HG02798 (cell line): ENCODE data around the gene IL12RB1.
"Not testable (repeated sequence)": the region's sequence is repeated elsewhere in the genome, so short reads cannot be mapped to it uniquely, and the experiment has no call there.

ENCODE experiments used
- ATAC-seq: cut with Tn5 transposase; IDR thresholded peaks from one replicate; pipeline ENCODE4 v1.9.1; 2021; ENCODE audit warnings: mild to moderate bottlenecking; ENCODE audit not compliant: unreplicated experiment, poor library complexity

Gene IL12RB1

DNA sequence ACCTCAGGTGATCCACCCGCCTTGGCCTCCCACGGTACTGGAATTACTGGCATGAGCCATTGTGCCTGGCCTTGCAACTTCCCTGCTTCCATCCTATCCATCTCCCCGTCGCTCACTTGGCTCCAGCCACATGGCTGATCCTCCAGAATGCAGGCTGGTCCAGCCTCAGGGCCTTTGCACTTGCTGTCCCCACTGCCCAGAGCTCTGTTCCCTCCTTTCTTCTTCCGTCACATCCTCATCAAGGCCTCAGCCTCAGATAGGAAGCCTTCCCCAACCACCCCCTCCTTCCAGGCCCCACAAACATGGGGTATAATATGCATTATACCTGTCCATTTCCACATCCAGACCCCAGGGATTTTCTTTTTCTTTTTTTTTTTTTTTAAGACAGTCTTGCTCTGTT, 27.1 kb upstream of the IL12RB1 start:
- no peak for ATAC-seq

DNA sequence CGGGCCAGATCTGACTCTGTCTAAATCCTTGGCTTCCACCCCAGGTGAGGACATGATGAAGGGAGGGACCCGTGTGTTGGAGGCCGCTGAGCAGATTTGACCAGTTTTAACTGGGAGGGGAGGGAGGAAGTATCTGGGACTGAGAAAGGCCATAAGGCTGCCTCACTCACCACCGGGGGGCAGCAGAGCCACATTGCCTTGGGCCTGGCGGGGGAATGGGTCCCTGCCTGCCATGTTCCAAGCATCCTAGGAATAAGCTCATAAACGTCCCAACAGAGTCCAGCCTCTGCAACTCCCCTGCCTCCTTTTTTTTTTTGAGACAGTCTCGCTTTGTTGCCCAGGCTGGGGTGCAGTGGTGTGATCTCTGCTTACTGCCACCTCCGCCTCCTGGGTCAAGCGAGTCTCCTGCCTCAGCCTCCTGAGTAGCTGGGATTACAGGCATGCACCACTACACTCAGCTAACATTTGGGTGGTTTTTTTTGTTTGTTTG, 26.3 kb upstream of the IL12RB1 start:
- ATAC-seq, result no peak

DNA sequence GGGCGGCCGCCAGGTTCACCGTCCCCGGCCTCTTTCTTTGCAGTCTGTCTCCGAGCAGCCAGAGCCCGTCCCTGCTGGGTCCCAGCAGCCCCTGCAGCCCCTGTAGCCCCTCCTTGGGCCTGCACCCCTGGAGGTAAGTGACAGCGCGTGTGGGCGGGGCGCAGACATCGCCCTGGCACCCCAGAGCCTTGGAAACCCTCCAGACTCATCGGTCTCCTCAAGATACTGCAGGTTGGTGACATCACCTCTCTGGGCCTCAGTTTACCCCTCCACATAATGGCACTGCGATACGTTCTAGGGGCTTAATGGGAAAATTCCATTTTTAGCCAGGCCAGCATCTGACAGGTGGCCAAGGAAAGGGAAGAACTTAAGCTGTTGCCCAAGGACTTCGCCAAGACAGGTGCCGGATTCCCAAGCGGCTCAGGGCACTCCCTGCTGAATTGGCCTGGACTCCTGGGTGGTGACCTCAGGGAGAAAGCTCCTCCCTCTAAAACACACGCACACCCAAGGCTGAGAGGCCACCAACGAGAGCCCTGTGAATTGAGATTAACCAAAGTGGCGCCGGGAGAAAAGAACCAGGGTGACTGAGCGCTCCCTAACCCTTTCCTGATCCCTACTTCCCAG, 24.0 kb upstream of the IL12RB1 start:
- ATAC-seq, result no peak

DNA sequence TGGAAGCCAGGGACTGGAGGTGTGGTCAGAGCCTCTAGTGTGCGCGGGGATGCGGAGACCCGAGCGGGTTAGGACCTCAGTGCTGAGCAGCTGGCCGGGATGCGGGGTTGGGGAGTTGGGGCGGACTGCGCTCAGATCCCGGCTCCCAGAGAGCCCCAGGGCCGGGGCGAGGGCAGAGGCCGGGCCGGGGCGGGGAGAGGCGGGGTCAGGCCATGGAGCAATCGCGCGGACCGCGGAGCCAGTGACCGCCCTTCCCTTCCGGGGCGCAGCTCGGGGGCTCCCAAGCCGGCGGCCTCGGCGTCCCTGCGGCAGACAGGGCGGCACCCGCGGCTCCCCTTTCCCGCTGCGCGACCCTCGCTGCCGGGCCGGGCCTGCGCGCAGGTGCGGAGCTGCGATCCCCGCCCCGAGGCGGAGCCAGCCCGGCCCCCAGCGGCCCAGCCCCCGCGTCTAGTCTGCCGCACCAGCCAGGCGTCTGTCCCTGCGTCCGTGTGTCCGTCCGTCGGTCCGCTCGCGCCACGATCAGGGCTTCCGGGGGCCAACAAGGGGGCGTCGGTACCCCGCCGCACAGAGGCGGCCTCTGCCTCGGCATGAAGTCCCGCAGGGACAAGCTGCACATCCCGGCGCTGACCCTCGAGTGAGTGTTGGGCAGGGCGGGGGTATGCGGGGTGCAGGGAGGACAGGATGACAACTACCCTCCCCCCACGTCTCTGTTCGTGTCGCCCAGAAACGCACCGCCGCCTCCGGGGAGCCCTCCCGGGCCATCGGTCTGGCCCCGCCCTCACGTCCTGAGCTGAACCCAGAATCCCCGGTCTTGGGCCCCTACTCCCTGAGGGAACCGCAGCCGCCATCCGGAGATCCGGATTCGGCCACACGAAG, 23.2 kb upstream of the IL12RB1 start:
- ATAC-seq, result peak; percentile 48

DNA sequence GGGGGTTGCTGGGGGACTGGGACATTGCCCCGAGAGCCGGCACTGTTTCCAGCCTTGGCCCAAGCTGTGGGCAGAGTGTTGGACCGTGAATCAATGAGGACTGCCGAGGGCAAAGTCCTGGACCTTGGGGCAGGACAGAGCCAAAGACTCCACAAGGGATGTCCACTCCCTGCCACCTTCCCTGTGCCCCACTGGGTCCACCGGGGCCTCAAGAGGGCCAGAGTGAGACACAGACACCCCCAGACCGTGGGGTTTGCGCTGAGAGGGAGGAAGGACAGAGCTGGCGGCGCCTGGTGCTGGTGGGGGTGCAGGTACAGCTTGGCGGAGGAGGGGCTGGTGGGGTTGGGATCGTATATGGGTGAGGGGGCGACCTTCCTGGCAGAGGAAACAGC, 22.6 kb upstream of the IL12RB1 start:
- ATAC-seq, result no peak

DNA sequence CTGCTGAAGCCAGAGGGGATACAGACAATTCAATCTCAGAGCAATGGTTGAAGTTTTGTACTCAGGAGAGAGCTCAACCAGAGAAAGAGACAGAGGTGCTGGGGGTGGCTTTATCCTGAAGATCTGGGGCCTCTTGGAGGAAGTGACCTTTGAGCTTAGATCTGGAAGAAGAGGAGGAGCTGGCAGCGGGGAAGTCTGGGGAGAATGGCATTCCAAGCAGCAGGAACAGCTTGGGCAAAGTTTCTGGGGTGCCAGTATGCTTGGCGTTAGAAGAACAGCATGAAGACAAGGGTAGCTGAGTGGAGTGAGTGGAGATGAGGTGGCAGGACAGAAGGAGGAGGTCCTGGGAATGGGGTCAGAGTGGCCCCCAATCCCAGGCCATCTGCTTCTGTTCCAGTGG, 22.2 kb upstream of the IL12RB1 start:
- ATAC-seq, result no peak

DNA sequence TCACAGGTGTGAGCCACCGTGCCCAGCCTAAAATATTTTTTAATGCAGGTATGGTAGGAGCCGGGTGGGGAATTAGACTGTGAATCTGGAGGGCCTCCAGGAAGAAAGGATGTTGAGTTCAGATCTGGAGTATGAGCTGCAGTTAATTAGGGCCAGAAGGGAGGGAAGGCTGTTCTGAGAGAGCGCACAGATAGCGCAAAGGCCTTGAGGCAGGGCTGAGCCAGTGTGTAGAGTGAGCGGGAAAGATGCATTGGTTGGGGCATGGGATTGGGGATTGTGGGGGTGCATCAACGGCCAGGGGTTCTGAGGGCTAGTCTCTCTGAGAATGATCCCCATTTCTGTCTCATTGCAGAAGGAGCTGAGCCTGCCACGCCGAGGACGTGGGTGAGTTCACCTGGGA, 20.5 kb upstream of the IL12RB1 start:
- ATAC-seq, result no peak

DNA sequence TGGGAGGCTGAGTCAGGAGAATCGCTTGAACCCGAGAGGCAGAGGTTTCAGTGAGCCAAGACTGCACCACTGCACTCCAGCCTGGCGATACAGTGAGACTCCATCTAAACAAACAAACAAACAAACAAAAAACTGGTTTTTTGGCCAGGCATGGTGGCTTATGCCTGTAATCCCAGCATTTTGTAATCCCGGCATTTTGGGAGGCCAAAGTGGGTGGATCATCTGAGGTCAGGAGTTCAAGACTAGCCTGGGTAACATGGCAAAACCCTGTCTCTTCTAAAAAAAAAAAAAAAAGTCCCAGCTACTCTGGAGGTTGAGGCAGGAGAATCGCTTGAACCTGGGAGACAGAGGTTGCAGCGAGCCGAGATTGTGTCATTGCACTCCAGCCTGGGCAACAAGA, 18.5 kb upstream of the IL12RB1 start:
- ATAC-seq, result not testable (repeated sequence)

DNA sequence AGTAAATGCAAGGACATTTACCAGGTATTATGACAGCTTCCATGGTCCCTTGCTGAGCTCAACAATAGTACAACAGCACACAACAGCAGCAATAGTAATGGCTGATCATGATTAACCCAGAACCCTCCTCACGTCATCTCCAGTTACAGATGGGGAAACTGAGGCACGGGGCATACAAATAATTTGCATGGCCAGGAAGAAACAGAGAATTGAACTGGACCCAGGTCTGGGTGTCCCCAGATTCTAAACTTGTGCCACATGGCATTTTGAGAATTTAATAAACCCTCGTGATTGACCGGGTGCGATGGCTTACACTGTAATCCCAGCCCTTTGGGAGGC, 18.0 kb upstream of the IL12RB1 start:
- ATAC-seq, result no peak

DNA sequence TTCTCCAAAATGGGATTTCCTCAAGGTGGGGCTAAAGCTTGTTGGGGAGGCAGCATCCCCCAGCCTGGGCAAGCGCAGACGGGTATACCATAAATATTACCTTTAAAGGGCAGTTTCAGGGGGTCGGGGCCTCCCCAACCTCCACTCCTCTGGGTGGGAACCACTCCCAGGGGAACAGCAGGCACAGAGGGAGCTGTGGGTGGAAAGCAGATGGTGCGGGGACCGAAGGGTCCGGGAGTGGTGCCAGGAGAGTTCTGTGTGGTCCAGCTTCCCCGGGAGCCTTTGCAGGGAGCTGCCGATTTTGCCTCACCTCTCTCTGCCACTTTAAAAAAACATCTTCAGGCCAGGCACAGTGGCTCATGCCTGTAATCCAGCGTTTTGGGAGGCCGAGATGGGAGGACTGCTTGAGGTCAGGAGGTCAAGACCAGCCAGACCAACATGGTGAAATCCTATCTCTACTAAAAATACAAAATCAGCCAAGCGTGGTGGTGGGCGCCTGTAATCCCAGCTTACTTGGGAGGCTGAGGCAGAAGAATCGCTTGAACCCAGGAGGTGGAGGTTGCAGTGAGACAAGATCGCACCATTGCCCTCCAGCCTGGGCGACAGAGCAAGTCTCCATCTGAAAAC, 16.3 kb upstream of the IL12RB1 start:
- ATAC-seq, result no peak

DNA sequence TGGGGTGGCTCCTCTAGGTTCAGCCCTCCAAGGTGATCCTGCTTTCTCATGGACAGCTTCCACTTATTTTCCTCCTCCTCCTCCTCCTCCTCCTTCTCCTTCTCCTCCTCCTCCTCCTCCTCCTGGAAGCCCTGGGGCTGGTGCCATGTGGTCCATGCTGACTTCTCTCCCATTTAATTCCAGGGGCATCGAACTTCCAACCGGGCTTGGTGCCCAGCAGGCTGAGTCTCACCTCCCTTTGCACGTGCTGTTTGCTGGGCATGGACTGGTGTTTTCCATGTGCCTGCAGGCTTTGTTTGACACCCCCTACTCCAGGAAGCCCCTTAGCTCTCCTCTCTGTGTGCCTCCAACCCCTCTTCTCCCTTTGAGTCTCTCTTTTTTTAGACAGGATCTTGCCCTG, 14.5 kb upstream of the IL12RB1 start:
- ATAC-seq, result no peak

DNA sequence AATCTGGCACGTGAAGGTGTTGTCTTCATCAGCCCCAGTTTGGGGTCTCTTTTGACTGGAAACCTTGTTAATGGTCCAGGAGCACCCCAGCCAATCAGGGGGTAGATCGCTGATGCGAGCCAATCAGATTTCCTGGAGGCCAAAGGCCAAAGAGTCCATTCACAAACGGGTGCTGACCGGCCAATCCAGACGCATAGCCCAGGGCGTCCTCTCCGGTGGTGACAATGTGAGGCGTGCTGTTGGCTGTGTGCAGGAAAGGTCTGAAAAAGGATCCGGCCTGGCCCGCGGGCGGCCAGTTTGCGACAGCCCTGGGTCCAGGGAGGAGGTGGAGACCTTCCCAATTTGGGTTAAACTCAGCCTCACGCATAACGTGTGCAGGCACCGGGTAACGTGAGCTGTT, 14.0 kb upstream of the IL12RB1 start:
- ATAC-seq, result no peak

DNA sequence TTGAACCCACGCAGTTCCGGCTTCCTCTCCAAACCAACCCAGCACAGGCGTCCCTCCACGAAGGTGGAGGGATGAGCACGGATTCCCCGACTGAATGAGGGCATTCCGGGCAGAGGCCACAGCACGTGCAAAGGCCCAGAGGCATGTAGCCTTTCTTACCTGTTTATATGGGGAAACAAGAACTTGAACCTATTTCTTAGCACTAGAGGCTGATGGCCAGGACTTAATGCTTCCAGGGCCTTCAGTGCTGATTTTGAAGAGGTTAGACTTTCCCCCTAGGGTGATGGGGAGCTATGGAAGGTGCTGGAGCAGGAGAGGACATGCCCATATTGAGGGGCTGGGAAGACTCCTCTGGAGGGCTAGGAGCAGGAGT, 12.9 kb upstream of the IL12RB1 start:
- ATAC-seq, result no peak

DNA sequence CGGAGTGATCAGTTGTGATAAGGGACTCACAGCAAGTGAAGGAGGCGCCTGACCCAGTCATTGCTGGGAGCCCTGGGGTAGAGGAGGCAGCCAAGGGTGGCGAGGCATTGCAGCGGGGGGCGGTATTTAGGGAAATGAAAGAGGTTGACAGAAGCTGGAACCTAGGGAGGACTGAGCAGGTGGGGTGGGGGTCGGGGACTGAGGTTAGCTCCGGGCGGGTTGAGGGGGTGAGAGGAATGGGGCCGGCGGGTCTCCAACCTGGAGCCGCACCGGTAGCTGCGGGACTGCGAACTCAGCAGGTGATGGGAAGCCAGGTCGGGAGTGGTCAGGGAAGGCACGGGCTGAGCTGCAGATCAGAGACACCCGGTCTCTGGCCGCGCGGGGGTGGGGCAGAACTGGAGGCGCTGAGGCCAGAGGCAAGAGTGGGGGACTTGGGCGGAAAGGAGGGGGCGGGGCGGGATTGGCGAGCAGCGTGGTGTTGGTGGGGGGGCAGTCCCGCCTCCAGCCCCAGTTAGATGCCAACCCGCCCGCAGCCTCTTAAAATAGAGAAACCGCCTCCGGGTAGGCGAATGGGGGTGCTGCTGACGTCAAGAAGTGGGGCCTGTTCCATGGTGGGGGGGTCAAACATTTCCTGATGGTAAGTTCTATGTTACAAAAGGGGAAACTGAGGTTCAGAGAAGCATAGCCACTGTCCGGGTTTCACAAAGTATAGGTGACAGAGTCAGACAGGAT, 12.3 kb upstream of the IL12RB1 start:
- peak; percentile 42 for ATAC-seq

DNA sequence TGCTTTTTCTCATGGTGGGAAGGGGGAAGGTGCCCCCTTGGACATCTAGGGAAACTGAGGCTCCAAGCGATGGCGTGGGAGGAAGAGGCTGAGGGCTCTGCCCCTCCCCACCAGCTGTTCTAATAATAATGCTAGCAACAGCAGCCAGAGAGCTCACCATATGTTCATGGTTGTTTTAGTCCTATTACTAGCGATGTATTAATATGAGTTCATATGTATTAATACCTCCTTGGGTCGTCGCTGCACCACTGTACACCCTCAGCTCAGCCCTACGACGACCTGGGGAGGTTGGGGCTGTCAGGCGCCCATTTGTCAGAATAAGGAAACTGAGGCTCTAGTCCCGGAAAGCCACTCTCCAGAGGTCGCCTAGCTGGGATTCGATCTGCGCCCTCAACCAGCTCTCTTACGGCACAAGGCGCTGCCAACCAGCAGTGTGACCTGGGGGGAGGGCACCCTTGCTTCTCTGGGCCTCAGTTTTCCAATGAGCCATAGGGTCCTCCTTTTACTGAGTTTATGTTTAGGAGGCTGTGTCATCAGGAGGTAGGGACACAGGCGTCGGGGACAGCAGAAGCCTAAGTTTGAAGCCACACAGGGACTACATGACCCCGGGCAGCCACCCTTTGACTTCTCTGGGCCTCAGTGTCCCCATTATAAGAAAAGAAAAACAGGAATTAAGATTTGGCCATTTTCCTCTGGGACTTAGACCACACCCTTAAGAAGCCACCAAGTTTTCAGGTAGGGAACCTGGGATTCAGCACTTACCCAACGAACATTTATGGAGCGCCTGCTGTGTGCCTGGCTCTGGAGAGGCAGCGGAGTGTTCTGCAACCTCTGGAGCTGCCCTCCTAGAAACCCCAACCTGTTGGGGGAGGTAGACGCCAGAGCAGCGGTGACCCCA, 11.5 kb upstream of the IL12RB1 start:
- ATAC-seq, result no peak

DNA sequence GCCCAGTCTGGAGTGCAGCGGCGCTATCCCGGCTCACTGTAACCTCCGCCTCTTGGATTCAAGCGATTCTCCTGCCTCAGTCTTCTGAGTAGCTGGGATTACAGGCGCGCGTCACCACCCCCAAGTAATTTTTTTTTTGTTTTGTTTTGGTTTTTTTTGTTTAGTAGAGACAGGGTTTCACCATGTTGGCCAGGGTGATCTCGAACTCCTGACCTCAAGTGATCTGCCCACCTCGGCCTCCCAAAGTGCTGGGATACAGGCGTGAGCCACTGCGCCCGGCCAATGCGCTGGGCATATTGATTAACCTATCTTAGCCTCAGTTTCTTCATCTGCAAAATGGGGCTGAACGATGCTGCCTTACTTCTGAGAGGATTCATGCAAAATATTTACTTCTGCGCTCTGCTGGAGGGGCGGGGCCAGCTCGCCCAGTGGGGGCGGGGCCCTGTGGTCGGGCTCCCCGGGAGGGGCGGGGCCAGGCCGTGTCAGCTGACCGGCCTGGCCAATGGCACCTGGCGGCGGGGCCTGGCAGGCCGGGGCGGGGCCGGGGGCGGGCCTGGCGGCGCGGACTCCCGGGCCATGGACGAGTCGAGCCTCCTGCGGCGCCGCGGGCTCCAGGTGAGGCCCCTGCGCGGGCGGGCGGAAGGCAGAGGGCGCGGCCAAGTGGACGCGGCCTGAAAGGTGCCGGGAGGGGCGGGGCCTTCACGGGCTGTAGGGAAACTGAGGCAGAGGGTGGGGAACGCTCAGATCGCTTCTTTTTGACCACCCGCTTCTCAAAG, 10.7 kb upstream of the IL12RB1 start, which contains the start of gene MAST3:
MAST3 (plus strand) TSS at position 562 of the 776 bp plus-strand sequence; CDS start at position 577, 15 bp downstream.
- peak; percentile 78 for ATAC-seq

DNA sequence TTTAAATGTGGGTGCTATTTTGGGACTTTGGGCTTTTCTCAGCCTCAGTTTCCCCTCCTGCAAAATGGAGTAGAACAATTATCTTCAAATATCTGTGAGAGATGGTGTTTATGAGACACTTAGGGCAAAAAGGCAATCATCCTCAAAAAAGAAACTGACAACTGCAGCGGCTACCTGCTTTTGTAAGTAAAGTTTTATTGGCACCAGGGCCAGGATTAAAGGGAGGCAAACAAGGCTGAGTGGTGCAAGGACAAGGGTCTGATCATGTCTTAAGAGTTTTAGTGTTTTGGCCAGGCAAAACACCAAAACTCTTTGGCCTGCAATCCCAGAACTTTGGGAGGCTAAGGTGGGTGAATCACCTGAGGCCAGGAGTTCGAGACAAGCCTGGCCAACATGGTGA, 9.5 kb upstream of the IL12RB1 start:
- no peak for ATAC-seq

DNA sequence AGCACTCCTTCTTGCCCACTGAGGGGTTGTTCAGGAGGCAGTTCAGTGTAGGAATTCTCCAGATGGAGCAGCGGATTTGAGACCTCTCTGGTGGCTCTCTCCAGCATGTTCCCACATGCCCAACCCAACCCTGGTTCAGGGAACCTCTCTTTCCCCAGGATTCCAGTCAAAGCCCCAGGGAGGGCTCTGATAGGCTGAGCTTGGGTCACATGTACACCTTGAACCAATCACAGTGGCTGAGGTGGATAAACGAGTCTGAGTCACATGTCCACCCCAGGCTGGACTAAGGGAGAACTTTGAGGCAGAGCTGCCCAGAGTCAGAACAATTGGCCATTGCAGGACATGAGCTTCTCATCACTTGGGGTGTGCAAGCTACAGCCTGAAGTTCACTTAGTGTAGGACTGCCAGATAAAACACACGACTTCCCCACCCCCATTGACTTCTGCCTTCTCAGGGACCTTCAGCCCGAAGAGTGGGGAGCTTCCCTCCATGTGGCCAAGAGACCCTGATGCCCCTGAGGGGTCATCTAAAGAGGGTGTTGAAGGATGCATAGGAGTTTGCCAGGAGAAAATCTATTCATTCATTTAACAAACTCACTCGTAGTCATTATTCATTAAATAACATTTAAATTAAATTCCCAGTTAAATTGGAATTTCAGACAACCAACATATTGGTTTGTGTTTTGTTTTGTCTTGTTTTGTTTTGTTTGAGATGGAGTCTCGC, 6.9 kb upstream of the IL12RB1 start:
- no peak for ATAC-seq
